Kidney capillary endothelial cell (primary cell): ENCODE results near the gene RAB2B.

Source experiments
- DNase-seq: peaks from one replicate; pipeline ENCODE4 v3.0.0-alpha.2; 2018; ENCODE audit warnings: low spot score

RAB2B gene

DNA sequence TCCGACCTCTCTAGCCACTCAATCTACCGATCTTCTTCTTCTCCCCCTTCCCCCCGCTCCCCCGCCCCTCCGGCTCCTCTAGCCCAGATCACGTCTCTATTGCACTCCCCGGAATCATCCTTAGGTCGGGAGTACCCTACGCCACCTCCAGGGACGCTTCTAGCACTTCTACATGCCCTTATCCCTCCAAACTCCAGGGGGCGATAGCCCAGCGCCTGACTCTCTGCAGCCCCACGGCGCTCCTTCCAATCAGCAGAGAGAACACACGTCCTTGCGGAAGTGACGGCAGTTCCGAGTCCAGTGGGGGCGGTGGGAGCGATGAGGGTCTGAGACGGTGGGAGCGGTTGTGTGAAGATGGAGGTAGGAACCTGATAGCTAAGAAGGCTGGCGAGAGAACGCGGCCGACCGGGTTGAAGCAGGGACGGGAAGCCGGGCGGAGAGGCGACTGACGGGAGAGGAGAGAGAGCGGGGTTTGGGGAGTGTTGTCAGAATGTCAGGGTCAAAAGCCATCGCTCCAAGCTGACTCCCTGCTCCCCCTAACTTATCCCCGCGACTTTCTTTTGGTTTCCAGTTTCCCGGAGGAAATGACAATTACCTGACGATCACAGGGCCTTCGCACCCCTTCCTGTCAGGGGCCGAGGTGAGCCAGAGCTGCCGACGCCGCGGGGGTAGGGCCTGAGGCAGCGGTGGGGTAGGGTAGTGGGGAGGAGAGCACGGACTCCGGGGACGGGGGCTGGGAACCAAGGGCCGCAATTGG lies at the start of gene RAB2B, which contains the start of gene TOX4:
Gene RAB2B, minus strand, starts transcription at position 35 of the 757 bp plus-strand sequence. CDS start 87 bp downstream, outside the sequence.
Gene TOX4, plus strand, starts transcription at position 271 of the 757 bp plus-strand sequence. Its CDS starts 84 bp downstream, at position 355.
- peak; percentile 96 for DNase-seq

DNA sequence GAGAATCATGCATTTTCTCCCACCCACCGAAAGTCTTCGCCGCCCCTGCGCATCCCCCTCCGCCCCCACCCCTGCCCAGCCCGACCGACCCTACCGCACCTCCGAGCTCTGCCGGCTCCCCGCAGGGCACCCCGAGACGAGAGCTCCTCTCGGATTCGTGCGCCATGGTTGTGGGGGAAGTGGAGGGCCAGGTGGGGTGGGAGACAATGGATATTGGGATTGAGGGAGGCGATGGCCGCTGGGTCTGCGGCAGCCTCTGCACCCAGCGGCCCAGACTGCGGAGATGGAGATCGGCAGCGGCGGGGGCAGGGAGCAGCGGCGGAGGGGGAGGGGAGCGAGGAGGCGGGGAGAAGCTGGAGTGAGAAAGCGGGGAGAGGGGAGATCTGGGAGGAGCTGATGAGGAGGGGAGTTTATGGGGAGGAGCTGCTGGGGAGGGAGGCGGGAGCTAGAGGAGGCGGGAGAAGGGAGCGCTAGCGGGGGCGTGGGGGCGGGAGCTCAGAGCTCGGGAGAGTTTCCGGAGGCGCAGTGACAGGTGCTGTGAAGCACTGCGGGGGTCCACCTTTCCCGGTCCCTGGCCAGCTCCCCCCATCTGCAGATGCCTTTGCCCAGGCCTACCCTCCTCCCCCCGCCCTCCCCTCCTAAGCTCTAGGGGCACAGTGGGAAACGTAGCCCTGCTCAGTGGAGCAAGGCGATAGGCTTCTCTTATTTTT lies 49.4 kb upstream of the RAB2B start, which contains the start of gene SALL2:
Gene SALL2, minus strand, starts transcription at position 385 of the 710 bp plus-strand sequence. Its CDS starts 219 bp downstream, at position 166.
- no peak for DNase-seq

- DNase-seq, result no peak
Measured at GRCh38 chr14:21525571-21525961, 48.8 kb upstream of the RAB2B start.

- DNase-seq, result no peak
Measured at GRCh38 chr14:21524575-21525490, 48.1 kb upstream of the RAB2B start.

DNA sequence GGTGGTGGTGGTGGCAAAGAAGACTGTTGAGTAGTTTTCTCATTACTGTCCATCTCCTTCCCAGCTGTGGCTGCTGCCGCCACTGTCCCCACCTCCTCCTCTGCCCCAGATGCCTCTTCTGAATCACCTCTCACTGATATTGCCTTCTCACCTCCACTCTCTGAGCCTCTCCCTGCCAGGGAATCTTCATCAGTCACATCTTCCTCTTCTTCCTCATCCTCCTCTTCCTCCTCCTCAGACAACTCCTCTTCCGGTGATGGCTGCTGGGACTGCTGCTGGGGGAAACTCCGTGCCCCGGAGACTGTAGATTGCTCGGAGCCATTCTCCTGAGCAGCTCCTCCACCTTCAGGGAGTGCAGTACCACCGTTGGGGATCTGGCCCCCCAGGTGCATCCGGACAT lies 46.4 kb upstream of the RAB2B start:
- no peak for DNase-seq

GRCh38 chr14:21521501-21521900 lies 44.7 kb upstream of the RAB2B start:
- DNase-seq, result no peak

DNA sequence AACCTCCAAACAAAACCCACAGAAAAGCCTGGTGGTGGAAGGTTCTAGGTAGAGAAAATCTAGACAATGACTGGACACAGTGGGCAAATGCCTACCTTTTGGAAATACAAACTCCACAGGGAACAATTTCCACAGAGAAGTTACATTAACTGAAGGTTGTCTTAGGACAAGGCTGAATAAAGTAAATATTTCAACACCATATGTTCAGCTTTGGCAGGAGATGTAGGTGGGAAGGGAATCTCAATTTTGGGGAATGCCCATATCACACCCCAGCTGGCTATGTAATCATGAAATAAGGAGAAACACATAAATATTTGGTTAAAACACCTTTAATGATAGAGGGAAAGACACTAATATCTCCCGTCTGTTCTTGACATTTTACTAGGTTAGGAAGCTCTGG lies 44.0 kb upstream of the RAB2B start:
- no peak for DNase-seq

DNA sequence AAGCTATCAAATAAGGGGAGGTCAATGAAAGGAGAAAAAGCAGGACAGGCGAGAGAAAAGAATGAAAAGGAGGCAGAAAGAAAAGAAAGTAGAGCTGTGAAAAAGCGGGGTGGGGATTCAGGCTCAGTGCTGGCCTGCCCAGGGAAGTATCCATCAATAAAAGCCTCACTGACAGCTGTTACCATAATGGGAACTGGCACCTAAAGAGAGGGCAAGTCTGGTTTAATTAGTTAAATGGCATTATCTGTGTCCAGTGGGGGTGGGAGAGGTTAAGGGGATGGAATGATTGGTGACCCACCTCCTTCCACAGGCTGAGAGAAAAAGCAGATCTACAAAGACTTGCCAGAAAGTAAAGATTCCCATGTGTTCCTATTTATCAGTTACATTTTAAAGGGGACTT lies 42.0 kb upstream of the RAB2B start:
- DNase-seq, result no peak

DNA sequence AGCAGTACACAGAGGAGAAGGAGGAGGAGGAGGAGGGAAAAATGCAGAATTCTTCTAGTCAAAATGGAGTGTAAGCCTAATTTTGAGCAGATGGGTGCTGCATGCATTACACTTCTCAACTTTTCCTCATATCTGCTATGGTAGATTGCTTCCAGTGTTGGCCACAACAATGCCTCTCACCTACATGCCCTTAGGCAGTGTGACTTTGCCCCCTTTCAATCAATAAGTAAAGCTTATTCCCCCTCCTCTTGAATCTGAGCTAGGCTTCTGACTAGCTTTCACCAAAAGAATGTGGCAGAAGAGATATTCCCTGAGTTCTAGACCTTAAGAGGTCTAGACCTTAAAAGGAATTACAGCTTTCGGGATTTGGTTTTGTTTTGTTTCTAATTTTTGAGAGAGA lies 37.6 kb upstream of the RAB2B start:
- DNase-seq, result no peak

- peak; percentile 98 for DNase-seq
Measured at GRCh38 chr14:21510735-21511657, 34.2 kb upstream of the RAB2B start, which contains the start of gene METTL3. Gene METTL3 (minus strand): TSS chr14:21511340. CDS start chr14:21511223, 117 bp downstream.

- no peak for DNase-seq
Measured at GRCh38 chr14:21509432-21510143, 32.8 kb upstream of the RAB2B start.

DNA sequence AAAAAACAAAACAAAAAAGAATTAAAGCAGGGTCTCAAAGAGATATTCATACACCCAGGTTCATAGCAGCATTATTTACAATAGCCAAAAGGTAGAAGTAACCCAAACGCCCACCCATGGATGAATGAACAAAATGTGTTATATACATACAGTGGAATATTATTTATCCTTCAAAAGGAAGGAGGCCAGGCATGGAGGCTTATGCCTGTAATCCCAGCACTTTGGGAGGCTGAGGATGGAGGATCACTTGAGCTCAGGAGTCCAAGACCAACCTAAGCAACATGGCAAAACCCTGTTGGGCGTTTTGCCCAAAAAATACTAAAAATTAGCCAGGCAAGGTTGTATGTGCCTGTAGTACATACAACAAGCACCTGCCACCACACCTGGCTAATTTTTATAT lies 29.8 kb upstream of the RAB2B start:
- DNase-seq, result no peak

GRCh38 chr14:21505012-21505553 lies 28.3 kb upstream of the RAB2B start:
- no peak for DNase-seq

DNA sequence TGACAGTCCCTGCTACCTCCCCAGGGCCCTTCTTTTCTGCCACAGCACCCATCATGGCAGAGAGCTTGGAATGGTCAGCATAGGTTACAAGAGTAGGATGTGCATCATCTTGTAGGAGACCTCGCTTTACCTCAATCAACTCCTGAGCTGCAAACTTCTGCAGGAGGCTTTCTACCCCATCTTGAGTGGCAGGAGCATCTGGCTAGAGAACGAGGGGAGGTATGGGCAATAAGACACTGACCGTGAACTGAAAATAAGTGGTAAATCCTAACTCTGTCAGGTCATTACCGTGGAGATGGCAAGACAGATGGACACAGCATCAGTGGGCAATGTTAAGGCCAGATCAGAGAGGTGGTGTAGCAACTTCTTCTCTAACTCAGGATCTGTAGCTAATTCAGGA lies 26.6 kb upstream of the RAB2B start:
- no peak for DNase-seq

DNA sequence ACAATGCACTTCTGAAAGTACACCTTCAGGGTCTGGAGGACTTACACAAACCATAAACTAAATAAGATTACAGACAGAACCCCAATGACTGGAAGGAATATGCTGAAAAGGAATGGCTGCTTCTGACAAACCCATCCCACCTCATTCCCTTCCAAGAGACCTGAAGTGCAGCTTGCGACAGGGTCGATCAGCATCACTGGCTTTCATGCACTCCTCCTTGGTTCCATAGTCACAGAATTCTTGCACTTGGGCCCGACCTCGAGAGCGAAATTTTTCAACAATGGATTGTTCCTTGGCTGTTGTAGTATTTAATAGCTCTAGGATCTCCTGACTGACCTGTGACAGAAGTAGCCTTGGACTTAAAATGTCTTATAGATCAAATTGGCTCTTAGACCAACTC lies 24.8 kb upstream of the RAB2B start:
- no peak for DNase-seq

- DNase-seq, result peak; percentile 33
Measured at GRCh38 chr14:21498540-21499526, 22.1 kb upstream of the RAB2B start.

GRCh38 chr14:21496453-21496852 lies 19.7 kb upstream of the RAB2B start:
- no peak for DNase-seq

DNA sequence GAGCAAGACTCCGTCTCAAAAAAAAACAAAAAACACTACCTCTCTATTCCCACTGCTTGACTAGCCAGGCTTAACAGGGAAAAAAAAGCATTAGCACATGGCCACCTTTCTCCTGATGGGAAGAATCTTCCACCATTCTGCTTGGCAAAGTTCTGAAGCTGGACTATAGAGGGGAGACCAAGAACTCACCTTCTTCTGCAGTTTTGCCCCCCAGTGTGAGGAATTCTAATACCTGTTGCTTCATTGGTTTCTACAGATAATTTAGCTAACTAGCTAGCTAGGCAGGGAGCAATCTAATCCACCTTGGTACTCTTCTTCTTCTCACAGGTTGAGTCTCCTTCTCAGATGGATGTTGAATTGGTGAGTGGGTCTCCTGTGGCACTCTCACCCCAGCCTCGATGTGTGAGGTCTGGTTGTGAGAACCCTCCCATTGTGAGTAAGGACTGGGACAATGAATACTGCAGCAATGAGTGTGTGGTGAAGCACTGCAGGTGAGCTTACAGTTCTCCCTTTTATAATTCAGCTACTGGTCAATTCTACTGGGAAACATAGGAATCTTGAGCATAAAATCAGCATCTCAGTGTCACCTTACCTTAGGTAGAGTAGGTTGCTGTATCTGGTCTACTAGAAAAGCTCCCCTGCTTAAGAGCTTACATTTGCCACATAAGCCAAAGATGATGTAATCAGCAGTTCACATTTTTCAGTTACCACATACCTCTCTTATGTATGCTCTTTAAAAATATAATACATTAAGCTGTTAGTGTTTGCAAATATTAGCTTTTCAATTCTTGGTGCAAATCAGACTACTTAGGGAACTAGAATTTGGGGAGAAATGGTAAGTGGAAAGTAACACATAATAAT lies 18.4 kb upstream of the RAB2B start:
- no peak for DNase-seq
